Neural cell (in vitro differentiated cells): ENCODE results near the gene TEAD4. TPM values are rescaled to one million over a fixed set of nuclear protein-coding genes. Genes with fewer than 3 reads are reported as not detected.
A peak's percentile ranks its signal among the peaks of the same experiment; 100 is the strongest.

ENCODE experiments used
- H2AFZ ChIP-seq: fragments of 200-600, 300-800 bp; sonication (generic), shearing (Covaris generic); 2 replicates; pipeline ENCODE4 v1.6.0; 2014; ENCODE audit warnings: low read depth, mild to moderate bottlenecking, antibody characterized with exemption, low read length, moderate library complexity
- H3F3A ChIP-seq: fragments of 200-600 bp; shearing (Covaris generic); 2 replicates; pipeline ENCODE4 v1.6.1; 2016; ENCODE audit warnings: mild to moderate bottlenecking, moderate library complexity, mixed read lengths, antibody characterized with exemption, low read length; ENCODE audit not compliant: insufficient read depth, poor library complexity, severe bottlenecking
- H3K27ac ChIP-seq: fragments of 200-600, 300-800 bp; sonication (generic), shearing (Covaris generic); 2 replicates; pipeline ENCODE4 v1.5.1; 2014; ENCODE audit warnings: mild to moderate bottlenecking, low read length, moderate library complexity
- H3K27me3 ChIP-seq: fragments of 300-800, 200-600 bp; sonication (generic), shearing (Covaris generic); 2 replicates; pipeline ENCODE4 v1.6.0; 2014; ENCODE audit warnings: mild to moderate bottlenecking, low read depth, low read length, moderate library complexity; ENCODE audit not compliant: insufficient read depth
- H3K36me3 ChIP-seq: fragments of 300-800, 200-600 bp; sonication (generic), shearing (Covaris generic); 2 replicates; pipeline ENCODE4 v1.5.1; 2014; ENCODE audit warnings: mild to moderate bottlenecking, antibody characterized with exemption, low read length, moderate library complexity; ENCODE audit not compliant: insufficient read depth
- H3K4me2 ChIP-seq: fragments of 300-800, 200-600 bp; sonication (generic), shearing (Covaris generic); 2 replicates; pipeline ENCODE4 v1.6.0; 2014; ENCODE audit warnings: mild to moderate bottlenecking, low read length
- H3K4me3 ChIP-seq: fragments of 300-800, 200-600 bp; sonication (generic), shearing (Covaris generic); 2 replicates; pipeline ENCODE4 v1.5.1; 2014; ENCODE audit warnings: mild to moderate bottlenecking, low read length, moderate library complexity
- H3K79me2 ChIP-seq: fragments of 200-600 bp; shearing (Covaris generic); replicated peaks from 2 replicates; pipeline ENCODE4 v1.6.0; 2014; ENCODE audit warnings: mild to moderate bottlenecking, low read length, moderate library complexity; ENCODE audit not compliant: insufficient read depth
- H3K9ac ChIP-seq: fragments of 300-800, 200-600 bp; sonication (generic), shearing (Covaris generic); 2 replicates; pipeline ENCODE4 v1.6.1; 2016; ENCODE audit warnings: mild to moderate bottlenecking, low read length, mixed read lengths
- H3K9me2 ChIP-seq: fragments of 200-600 bp; shearing (Covaris generic); 2 replicates; pipeline ENCODE4 v1.6.1; 2016; ENCODE audit warnings: mild to moderate bottlenecking, low read length, mixed read lengths; ENCODE audit not compliant: insufficient read depth
- H3K9me3 ChIP-seq: fragments of 200-600, 300-800 bp; sonication (generic), shearing (Covaris generic); 2 replicates; pipeline ENCODE4 v1.6.1; 2016; ENCODE audit warnings: mild to moderate bottlenecking, mixed run types, low read length, moderate library complexity, mixed read lengths
- H4K20me1 ChIP-seq: fragments of 200-600 bp; shearing (Covaris generic); 2 replicates; pipeline ENCODE4 v1.6.1; 2016; ENCODE audit warnings: mild to moderate bottlenecking, mixed run types; ENCODE audit not compliant: insufficient read depth
- EP300 ChIP-seq: fragments of 450-650 bp; conservative IDR thresholded peaks from 2 replicates; pipeline ENCODE4 v1.6.1; 2014; ENCODE audit warnings: antibody characterized with exemption, mild to moderate bottlenecking, moderate library complexity; ENCODE audit not compliant: poor library complexity, severe bottlenecking
- EZH2 ChIP-seq: fragments of 200-600, 300-800 bp; shearing (Covaris generic), sonication (generic); IDR thresholded peaks from 2 replicates; pipeline ENCODE4 v1.6.1; 2014; ENCODE audit warnings: antibody characterized with exemption, low read length, borderline replicate concordance, mild to moderate bottlenecking; ENCODE audit not compliant: insufficient read depth, poor library complexity, severe bottlenecking
- MXI1 ChIP-seq: fragments of 450-650 bp; conservative IDR thresholded peaks from 2 replicates; pipeline ENCODE4 v1.6.1; 2014; ENCODE audit warnings: antibody characterized with exemption, mild to moderate bottlenecking; ENCODE audit not compliant: poor library complexity, severe bottlenecking
- POLR2AphosphoS5 ChIP-seq: IDR thresholded peaks from 2 replicates; pipeline ENCODE4 v1.6.1; 2012
- RAD21 ChIP-seq: fragments of 450-650 bp; conservative IDR thresholded peaks from 2 replicates; pipeline ENCODE4 v1.6.1; 2014; ENCODE audit warnings: antibody characterized with exemption, mild to moderate bottlenecking, moderate library complexity
- SMC3 ChIP-seq: fragments of 450-650 bp; conservative IDR thresholded peaks from 2 replicates; pipeline ENCODE4 v1.6.1; 2014; ENCODE audit warnings: antibody characterized with exemption, mild to moderate bottlenecking, moderate library complexity; ENCODE audit not compliant: poor library complexity
- TAF1 ChIP-seq: IDR thresholded peaks from 2 replicates; pipeline ENCODE4 v1.6.1; 2012; ENCODE audit warnings: low read depth
- polyA plus RNA-seq: library from polyadenylated mRNA; depleted of rRNA; stranded (reverse); fragments of >200 nt; gene quantifications from 2 replicates; pipeline ENCODE4 v1.2.3, GENCODE V29; 2014
- TF ChIP-seq, protein P1 (sequence below): fragments of 450-650 bp; IDR thresholded peaks from 2 replicates; pipeline ENCODE4 v1.5.1; 2014; ENCODE audit warnings: antibody characterized with exemption, mild to moderate bottlenecking, moderate library complexity; ENCODE audit not compliant: poor library complexity, severe bottlenecking
- TF ChIP-seq, protein P2 (sequence below): IDR thresholded peaks from 2 replicates; pipeline ENCODE4 v1.6.1; 2012; ENCODE audit warnings: borderline replicate concordance

Gene TEAD4
- polyA plus RNA-seq, 1 donor from 2014 or later: 1.6 TPM

DNA sequence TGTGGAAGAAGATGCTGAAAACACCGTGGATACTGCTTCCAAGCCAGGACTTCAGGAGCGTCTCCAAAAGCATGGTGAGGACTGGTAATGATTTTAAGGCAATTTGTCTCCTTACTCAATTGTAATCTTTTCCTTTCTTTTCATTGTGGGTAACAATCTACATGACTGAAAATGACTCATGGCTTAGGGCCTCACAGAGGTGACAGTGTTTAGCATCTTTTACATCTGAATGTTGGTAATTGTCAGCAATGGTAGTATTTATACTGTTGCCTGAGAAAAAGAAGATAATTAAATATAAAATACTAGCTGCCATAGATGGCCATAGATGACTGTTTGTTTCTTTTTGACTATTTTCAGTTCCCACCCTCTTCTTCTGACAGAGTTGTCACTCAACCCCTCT lies 36.9 kb upstream of the TEAD4 start:
- Histone ChIP-seq H3K9ac (no peak overlapping the region), H3F3A (no peaks in the 10 kb centered on the region), H3K4me3 (no peak overlapping the region), H3K4me2 (no peak overlapping the region), H2AFZ (peak overlapping the region; percentile 8), H3K9me2 (no peaks in the 10 kb centered on the region), H3K27me3 (no peaks in the 10 kb centered on the region), H3K9me3 (no peaks in the 10 kb centered on the region), H3K36me3 (peaks cover 6% of the 10 kb centered on the region), H3K79me2 (no peaks in the 10 kb centered on the region), H3K27ac (peak overlapping the region; percentile 31), H4K20me1 (no peaks in the 10 kb centered on the region)
- TF ChIP-seq RAD21: no peak
- no peak for TF ChIP-seq EP300
- TF ChIP-seq, protein P1, sequence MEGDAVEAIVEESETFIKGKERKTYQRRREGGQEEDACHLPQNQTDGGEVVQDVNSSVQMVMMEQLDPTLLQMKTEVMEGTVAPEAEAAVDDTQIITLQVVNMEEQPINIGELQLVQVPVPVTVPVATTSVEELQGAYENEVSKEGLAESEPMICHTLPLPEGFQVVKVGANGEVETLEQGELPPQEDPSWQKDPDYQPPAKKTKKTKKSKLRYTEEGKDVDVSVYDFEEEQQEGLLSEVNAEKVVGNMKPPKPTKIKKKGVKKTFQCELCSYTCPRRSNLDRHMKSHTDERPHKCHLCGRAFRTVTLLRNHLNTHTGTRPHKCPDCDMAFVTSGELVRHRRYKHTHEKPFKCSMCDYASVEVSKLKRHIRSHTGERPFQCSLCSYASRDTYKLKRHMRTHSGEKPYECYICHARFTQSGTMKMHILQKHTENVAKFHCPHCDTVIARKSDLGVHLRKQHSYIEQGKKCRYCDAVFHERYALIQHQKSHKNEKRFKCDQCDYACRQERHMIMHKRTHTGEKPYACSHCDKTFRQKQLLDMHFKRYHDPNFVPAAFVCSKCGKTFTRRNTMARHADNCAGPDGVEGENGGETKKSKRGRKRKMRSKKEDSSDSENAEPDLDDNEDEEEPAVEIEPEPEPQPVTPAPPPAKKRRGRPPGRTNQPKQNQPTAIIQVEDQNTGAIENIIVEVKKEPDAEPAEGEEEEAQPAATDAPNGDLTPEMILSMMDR: no peak
- TF ChIP-seq TAF1: no peak
- TF ChIP-seq SMC3: no peak
- no peak for TF ChIP-seq MXI1
- TF ChIP-seq, protein P2, sequence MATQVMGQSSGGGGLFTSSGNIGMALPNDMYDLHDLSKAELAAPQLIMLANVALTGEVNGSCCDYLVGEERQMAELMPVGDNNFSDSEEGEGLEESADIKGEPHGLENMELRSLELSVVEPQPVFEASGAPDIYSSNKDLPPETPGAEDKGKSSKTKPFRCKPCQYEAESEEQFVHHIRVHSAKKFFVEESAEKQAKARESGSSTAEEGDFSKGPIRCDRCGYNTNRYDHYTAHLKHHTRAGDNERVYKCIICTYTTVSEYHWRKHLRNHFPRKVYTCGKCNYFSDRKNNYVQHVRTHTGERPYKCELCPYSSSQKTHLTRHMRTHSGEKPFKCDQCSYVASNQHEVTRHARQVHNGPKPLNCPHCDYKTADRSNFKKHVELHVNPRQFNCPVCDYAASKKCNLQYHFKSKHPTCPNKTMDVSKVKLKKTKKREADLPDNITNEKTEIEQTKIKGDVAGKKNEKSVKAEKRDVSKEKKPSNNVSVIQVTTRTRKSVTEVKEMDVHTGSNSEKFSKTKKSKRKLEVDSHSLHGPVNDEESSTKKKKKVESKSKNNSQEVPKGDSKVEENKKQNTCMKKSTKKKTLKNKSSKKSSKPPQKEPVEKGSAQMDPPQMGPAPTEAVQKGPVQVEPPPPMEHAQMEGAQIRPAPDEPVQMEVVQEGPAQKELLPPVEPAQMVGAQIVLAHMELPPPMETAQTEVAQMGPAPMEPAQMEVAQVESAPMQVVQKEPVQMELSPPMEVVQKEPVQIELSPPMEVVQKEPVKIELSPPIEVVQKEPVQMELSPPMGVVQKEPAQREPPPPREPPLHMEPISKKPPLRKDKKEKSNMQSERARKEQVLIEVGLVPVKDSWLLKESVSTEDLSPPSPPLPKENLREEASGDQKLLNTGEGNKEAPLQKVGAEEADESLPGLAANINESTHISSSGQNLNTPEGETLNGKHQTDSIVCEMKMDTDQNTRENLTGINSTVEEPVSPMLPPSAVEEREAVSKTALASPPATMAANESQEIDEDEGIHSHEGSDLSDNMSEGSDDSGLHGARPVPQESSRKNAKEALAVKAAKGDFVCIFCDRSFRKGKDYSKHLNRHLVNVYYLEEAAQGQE: no peak
- no peak for TF ChIP-seq POLR2AphosphoS5
- TF ChIP-seq EZH2: no peak

DNA sequence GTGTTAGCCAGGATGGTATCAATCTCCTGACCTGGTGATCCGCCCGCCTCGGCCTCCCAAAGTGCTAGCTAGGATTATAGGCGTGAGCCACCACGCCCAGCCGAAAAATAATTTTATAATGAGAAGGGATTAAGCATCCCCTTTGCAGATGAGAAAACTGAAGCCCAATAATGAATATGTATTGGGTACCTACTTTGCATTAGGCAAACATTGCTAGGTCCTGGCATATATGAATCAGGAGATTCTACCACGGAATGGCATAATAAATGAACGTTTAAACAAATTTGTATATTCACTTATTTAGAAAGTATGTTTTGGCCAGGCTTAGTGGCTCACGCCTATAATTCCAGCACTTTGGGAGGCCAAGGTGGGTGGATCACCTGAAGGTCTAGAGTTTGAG lies 36.1 kb upstream of the TEAD4 start:
- H4K20me1 ChIP-seq: no peaks in the 10 kb centered on the region
- no peaks in the 10 kb centered on the region for H3K27me3 ChIP-seq
- TF ChIP-seq EP300 (no peak), RAD21 (no peak)
- no peaks in the 10 kb centered on the region for H3K9me3 ChIP-seq
- no peak overlapping the region for H3K27ac ChIP-seq
- H3K4me3 ChIP-seq: no peak overlapping the region
- no peak overlapping the region for H3K9ac ChIP-seq
- no peak overlapping the region for H2AFZ ChIP-seq
- peaks cover 6% of the 10 kb centered on the region for H3K36me3 ChIP-seq
- H3K4me2 ChIP-seq: no peak overlapping the region
- no peaks in the 10 kb centered on the region for H3K79me2 ChIP-seq
- no peaks in the 10 kb centered on the region for H3K9me2 ChIP-seq
- H3F3A ChIP-seq: no peaks in the 10 kb centered on the region

DNA sequence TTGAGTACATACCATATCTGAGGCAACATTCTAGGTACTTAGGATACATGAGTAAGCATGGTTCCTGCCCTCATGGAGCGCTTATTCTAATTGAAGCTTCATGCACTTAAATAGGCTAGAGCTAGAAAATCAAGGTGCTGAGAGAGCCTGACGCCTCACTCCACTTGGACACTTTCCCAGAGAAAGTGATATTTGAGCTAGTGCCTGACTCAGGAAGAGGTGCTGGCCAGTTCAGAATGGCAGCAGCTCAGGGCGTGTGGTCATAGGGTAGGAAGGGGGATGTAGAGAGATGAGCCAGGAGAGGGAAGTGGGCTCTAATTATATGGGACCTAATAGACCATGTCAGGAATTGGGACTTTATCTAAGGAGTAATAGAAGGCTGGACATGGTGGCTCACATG lies 35.2 kb upstream of the TEAD4 start:
- Histone ChIP-seq H3K4me2 (no peak overlapping the region), H3F3A (no peaks in the 10 kb centered on the region), H2AFZ (no peak overlapping the region), H3K9me2 (no peaks in the 10 kb centered on the region), H4K20me1 (no peaks in the 10 kb centered on the region), H3K27me3 (no peaks in the 10 kb centered on the region), H3K4me3 (no peak overlapping the region), H3K9ac (no peak overlapping the region), H3K27ac (no peak overlapping the region), H3K79me2 (no peaks in the 10 kb centered on the region), H3K9me3 (no peaks in the 10 kb centered on the region), H3K36me3 (peaks cover 6% of the 10 kb centered on the region)
- no peak for TF ChIP-seq POLR2AphosphoS5
- no peak for TF ChIP-seq EZH2
- TF ChIP-seq SMC3: no peak
